ENCODE results near the gene NINL. TPM values are rescaled to one million over a fixed set of nuclear protein-coding genes. Genes with fewer than 3 reads are reported as not detected.

Gene NINL
- total RNA-seq, 1 experiment from 2014 or later = 0.19 TPM

DNA sequence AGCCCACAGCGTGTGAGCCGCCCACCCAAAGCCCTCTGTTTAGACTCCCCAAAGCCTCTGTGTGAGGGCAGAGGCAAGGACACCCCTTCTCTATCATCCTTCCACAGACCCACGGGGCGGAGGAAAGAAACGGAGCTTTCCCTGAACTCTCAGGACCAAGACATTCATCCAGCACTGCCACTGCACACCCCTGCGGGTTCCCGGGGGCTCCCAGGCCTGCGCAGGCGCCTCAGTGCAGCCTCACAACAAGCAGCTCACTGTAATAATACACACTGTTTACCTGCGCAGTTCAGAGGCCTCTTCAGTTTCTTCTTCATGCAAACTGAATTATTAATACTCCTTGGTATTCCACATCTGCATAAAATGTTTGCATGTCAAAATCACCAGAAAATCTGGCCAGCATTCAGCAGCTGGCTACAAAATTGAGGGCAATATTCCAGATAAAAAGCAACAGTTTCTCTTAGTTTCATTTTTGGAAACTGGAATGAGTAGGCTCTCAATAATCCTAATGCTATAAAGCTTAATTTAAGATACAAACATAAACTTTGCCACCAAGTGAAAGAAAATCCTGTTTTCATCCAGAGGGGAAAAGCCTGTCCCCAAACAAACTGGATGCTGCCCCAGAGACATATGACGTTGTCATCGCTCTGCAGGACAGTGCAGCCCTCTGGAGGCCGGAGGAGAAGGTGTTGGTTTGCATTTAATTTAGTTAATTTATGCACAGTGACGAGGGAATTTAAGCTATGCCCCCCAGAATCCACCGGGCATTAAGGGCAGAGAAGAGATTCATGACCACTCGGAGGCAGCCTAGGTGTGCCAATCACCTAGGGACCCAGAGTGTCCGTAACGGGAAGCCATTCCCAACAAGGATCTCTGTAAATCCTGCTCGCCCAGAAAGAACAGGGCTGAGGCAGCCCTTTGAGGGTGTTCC lies 45.3 kb downstream of the NINL start:
- H3K36me3 ChIP-seq (ENCODE audit: insufficient read depth, low read length) = no peaks in the 10 kb centered on the region
- peak; percentile 76 for DNase-seq
- no peaks in the 10 kb centered on the region for H4K20me1 ChIP-seq (ENCODE audit: insufficient read depth, low read depth, low read length)
- H3K9ac ChIP-seq (ENCODE audit: low read length) = peak overlapping the region; percentile 39
- no peak overlapping the region for H3K27ac ChIP-seq (ENCODE audit: low read length)
- H2AFZ ChIP-seq (ENCODE audit: low read length) = peak overlapping the region; percentile 27
- peaks cover 35% of the 10 kb centered on the region for H3K4me1 ChIP-seq (ENCODE audit: low read length)
- H3K27me3 ChIP-seq (ENCODE audit: low read length) = no peaks in the 10 kb centered on the region
- H3K9me2 ChIP-seq (replicated peaks; ENCODE audit: insufficient read depth, low read length) = no peaks in the 10 kb centered on the region
- peak overlapping the region; percentile 66 for H3K4me2 ChIP-seq (ENCODE audit: low read depth, low read length, poor library complexity, severe bottlenecking)
- no peaks in the 10 kb centered on the region for H3K9me3 ChIP-seq (ENCODE audit: low read length)
- H3K79me2 ChIP-seq (ENCODE audit: low read length) = no peaks in the 10 kb centered on the region
- H3K4me3 ChIP-seq (ENCODE audit: low read length) = peak overlapping the region; percentile 55

DNA sequence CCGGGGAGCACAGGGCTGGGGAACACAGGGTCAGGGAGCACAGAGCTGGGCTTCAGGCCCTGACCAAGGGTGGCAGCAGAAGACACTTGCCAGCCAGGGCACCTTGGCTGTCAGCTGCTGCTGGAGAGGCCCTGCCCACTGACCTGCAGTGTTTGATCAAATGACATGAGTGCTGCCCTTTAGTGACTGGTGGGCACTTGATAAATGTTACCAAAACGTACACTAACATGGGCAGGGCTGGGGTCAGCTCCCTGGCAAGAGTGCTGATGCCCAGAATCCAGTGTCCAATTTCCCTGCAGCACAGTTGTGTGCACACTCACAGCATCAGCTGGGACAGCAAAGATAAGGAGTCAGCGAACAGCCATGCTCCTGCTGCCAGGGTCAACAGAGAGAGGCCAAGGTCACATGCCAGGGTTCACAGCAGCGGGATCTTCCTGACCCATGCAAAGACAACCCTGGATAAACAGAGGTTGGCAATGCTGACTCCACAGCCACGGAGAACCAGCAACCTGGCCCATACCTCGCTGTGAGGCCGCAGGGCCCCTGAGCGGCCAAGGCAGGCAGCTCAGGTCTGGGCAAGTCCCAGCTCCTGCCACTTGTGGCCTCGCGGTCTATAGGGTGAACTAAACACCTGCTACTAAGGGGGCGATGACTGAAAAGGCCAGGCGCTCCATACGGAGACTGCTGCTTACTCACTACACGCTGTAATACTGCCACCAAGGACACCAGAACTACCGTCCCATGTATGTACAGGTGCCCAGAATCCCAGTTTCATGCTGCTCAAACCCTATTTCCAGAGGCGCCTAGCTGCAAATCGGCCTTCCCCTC lies 46.3 kb downstream of the NINL start:
- Histone ChIP-seq H3K9me2 (replicated peaks; ENCODE audit: insufficient read depth, low read length) (no peaks in the 10 kb centered on the region), H2AFZ (ENCODE audit: low read length) (peak overlapping the region; percentile 27), H4K20me1 (ENCODE audit: insufficient read depth, low read depth, low read length) (no peaks in the 10 kb centered on the region), H3K27me3 (ENCODE audit: low read length) (no peaks in the 10 kb centered on the region), H3K36me3 (ENCODE audit: insufficient read depth, low read length) (no peaks in the 10 kb centered on the region), H3K4me3 (ENCODE audit: low read length) (peak overlapping the region; percentile 55), H3K27ac (ENCODE audit: low read length) (no peak overlapping the region), H3K9me3 (ENCODE audit: low read length) (no peaks in the 10 kb centered on the region), H3K4me2 (ENCODE audit: low read depth, low read length, poor library complexity, severe bottlenecking) (peak overlapping the region; percentile 66), H3K9ac (ENCODE audit: low read length) (peak overlapping the region; percentile 39), H3K4me1 (ENCODE audit: low read length) (peaks cover 35% of the 10 kb centered on the region), H3K79me2 (ENCODE audit: low read length) (no peaks in the 10 kb centered on the region)
- peak; percentile 47 for DNase-seq

DNA sequence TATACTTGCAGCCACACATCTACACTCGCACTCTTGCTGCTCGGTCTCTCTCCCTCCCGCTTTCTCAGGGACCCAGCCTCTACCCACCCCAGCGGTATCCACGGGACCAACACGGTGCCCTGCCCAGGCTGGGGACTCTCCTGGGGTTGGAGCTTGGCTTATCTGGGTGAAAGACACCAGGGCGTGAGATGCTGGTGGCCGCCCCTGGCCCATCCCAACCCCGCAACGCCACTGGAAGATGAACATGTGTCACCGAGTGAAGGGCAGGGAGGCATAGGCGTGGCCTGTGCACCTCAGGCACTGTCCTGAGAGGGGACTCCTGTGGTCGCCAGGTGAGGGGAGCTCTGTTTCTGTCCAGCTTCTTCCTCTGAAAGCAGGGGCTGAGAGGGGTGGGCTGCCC lies 47.4 kb downstream of the NINL start:
- no peaks in the 10 kb centered on the region for H3K27me3 ChIP-seq (ENCODE audit: low read length)
- H3K4me2 ChIP-seq (ENCODE audit: low read depth, low read length, poor library complexity, severe bottlenecking) = no peak overlapping the region
- no peaks in the 10 kb centered on the region for H3K36me3 ChIP-seq (ENCODE audit: insufficient read depth, low read length)
- no peak overlapping the region for H3K4me3 ChIP-seq (ENCODE audit: low read length)
- H2AFZ ChIP-seq (ENCODE audit: low read length) = no peak overlapping the region
- DNase-seq = no peak
- H3K4me1 ChIP-seq (ENCODE audit: low read length) = peaks cover 35% of the 10 kb centered on the region
- H3K9me2 ChIP-seq (replicated peaks; ENCODE audit: insufficient read depth, low read length) = no peaks in the 10 kb centered on the region
- H3K9ac ChIP-seq (ENCODE audit: low read length) = no peak overlapping the region
- no peak overlapping the region for H3K27ac ChIP-seq (ENCODE audit: low read length)
- no peaks in the 10 kb centered on the region for H3K9me3 ChIP-seq (ENCODE audit: low read length)
- no peaks in the 10 kb centered on the region for H4K20me1 ChIP-seq (ENCODE audit: insufficient read depth, low read depth, low read length)
- no peaks in the 10 kb centered on the region for H3K79me2 ChIP-seq (ENCODE audit: low read length)

DNA sequence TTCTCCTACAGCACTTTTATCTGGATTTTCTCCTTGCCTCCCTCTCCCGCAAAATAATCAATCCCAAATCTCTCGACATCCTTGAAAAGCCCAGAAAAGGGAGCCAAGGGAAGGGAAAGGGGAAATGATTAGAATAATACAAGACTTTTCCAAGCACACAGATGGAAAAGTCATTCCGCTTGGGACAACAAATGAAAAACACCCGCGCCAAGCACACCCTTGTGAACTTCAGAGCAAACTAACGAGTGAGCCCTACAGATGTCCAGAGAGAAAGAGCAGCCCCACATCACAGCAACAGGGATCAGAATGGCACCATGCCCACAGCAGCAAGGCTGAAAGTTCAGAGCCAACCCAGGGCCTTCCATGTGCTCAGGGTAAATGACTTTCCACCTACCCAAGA lies 49.6 kb downstream of the NINL start:
- H4K20me1 ChIP-seq (ENCODE audit: insufficient read depth, low read depth, low read length) = no peaks in the 10 kb centered on the region
- H3K27ac ChIP-seq (ENCODE audit: low read length) = no peak overlapping the region
- H3K9me3 ChIP-seq (ENCODE audit: low read length) = no peaks in the 10 kb centered on the region
- no peaks in the 10 kb centered on the region for H3K79me2 ChIP-seq (ENCODE audit: low read length)
- H3K9me2 ChIP-seq (replicated peaks; ENCODE audit: insufficient read depth, low read length) = no peaks in the 10 kb centered on the region
- DNase-seq = no peak
- no peak overlapping the region for H3K4me3 ChIP-seq (ENCODE audit: low read length)
- no peak overlapping the region for H2AFZ ChIP-seq (ENCODE audit: low read length)
- no peak overlapping the region for H3K9ac ChIP-seq (ENCODE audit: low read length)
- H3K4me2 ChIP-seq (ENCODE audit: low read depth, low read length, poor library complexity, severe bottlenecking) = no peak overlapping the region
- H3K27me3 ChIP-seq (ENCODE audit: low read length) = no peaks in the 10 kb centered on the region
- no peaks in the 10 kb centered on the region for H3K36me3 ChIP-seq (ENCODE audit: insufficient read depth, low read length)
- H3K4me1 ChIP-seq (ENCODE audit: low read length) = peaks cover 20% of the 10 kb centered on the region

DNA sequence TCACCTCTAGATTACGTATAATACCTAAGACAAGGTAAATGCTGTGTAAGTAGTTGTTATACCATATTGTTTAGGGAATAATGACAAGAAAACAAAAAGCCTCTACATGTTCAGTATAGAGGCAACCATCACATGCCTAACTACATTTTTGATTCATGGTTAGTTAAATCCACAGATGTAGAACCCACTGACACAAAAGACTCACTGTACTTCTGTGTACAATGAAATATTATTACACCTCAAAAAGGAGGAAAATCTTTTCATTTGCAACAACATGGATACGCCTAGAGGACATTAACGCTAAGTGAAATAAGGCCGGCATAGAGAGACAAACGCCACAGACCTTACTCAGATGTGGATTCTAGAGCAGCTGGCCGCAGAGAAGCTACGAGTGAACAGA lies 50.5 kb downstream of the NINL start:
- DNase-seq = no peak
- Histone ChIP-seq H2AFZ (ENCODE audit: low read length) (no peak overlapping the region), H3K9ac (ENCODE audit: low read length) (no peak overlapping the region), H4K20me1 (ENCODE audit: insufficient read depth, low read depth, low read length) (no peaks in the 10 kb centered on the region), H3K36me3 (ENCODE audit: insufficient read depth, low read length) (no peaks in the 10 kb centered on the region), H3K27ac (ENCODE audit: low read length) (no peak overlapping the region), H3K4me1 (ENCODE audit: low read length) (peaks cover 11% of the 10 kb centered on the region), H3K79me2 (ENCODE audit: low read length) (no peaks in the 10 kb centered on the region), H3K4me2 (ENCODE audit: low read depth, low read length, poor library complexity, severe bottlenecking) (no peak overlapping the region), H3K9me3 (ENCODE audit: low read length) (no peaks in the 10 kb centered on the region), H3K27me3 (ENCODE audit: low read length) (no peaks in the 10 kb centered on the region), H3K4me3 (ENCODE audit: low read length) (no peak overlapping the region), H3K9me2 (replicated peaks; ENCODE audit: insufficient read depth, low read length) (no peaks in the 10 kb centered on the region)

DNA sequence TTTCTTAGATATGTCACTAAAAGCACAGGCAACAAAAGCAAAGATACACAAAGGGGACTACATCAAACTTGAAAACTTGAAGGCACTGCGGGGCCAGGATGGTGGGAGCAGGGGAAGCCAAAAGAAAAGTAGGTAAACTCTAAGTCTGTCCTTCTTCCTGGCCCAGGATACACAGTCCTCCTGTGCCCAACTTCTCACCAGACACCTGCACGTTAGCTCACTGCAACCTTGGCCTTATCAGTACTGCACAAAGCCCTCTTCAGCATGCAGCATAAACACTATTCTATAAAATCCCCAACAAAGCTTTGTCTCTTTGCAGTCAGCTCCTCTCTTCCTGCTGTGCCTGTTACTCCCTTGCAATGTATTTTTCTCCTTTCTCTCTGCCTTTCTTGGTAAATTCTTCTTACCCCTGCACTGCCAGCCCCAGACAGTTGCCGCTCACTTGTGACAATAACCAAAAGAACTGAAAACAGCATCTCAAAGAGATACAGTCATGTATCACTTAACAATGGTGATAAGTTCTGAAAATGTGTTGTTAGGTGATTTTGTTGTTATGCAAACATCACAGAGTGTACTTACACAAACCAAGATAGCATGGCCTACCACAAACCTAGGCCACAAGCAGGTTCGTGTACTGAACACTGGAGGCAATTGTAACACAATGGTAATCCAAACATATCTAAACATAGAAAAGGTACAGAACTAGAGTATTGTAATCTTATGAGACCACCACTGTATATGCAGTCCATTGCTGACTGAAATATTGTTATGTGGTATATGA lies 51.2 kb downstream of the NINL start:
- DNase-seq = no peak
- Histone ChIP-seq H4K20me1 (ENCODE audit: insufficient read depth, low read depth, low read length) (no peaks in the 10 kb centered on the region), H3K36me3 (ENCODE audit: insufficient read depth, low read length) (no peaks in the 10 kb centered on the region), H3K4me1 (ENCODE audit: low read length) (peaks cover 8% of the 10 kb centered on the region), H3K9me3 (ENCODE audit: low read length) (no peaks in the 10 kb centered on the region), H3K4me3 (ENCODE audit: low read length) (no peak overlapping the region), H3K9me2 (replicated peaks; ENCODE audit: insufficient read depth, low read length) (no peaks in the 10 kb centered on the region), H3K27me3 (ENCODE audit: low read length) (no peaks in the 10 kb centered on the region), H2AFZ (ENCODE audit: low read length) (no peak overlapping the region), H3K9ac (ENCODE audit: low read length) (no peak overlapping the region), H3K79me2 (ENCODE audit: low read length) (no peaks in the 10 kb centered on the region), H3K4me2 (ENCODE audit: low read depth, low read length, poor library complexity, severe bottlenecking) (no peak overlapping the region), H3K27ac (ENCODE audit: low read length) (no peak overlapping the region)

DNA sequence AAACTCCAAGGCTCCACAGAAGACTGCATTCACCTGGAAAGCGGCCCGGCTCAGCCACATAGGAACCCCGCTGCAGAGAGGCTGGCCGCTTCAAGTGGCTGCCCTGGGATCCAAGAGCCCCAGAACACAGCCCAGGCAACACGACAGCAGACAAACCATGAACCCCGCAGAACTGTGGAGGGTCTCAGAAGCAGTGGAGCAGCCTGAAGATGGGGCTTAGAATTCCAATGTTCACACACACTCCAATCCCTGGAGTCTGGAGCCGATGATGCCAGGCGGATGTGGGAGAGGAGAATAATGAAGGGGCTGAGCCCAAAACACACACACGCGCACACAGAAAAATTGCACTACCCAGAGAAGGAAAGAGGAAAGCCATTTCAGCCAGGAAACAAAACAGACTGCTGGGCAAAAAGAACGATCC lies 52.4 kb downstream of the NINL start:
- Histone ChIP-seq H3K9ac (ENCODE audit: low read length) (no peak overlapping the region), H3K27me3 (ENCODE audit: low read length) (no peaks in the 10 kb centered on the region), H3K4me2 (ENCODE audit: low read depth, low read length, poor library complexity, severe bottlenecking) (no peak overlapping the region), H3K27ac (ENCODE audit: low read length) (no peak overlapping the region), H3K79me2 (ENCODE audit: low read length) (no peaks in the 10 kb centered on the region), H3K4me3 (ENCODE audit: low read length) (no peak overlapping the region), H3K9me2 (replicated peaks; ENCODE audit: insufficient read depth, low read length) (no peaks in the 10 kb centered on the region), H2AFZ (ENCODE audit: low read length) (no peak overlapping the region), H4K20me1 (ENCODE audit: insufficient read depth, low read depth, low read length) (no peaks in the 10 kb centered on the region), H3K36me3 (ENCODE audit: insufficient read depth, low read length) (no peaks in the 10 kb centered on the region), H3K4me1 (ENCODE audit: low read length) (peaks cover 9% of the 10 kb centered on the region), H3K9me3 (ENCODE audit: low read length) (no peaks in the 10 kb centered on the region)
- no peak for DNase-seq
